Astrocyte of the cerebellum (primary cell): ENCODE measurements around the gene RTKN2.

Source experiments
- DNase-seq: peaks from one replicate; pipeline ENCODE4 v3.0.0-alpha.2; 2011; ENCODE audit warnings: low read depth
- H3K4me3 ChIP-seq: 2 replicates; pipeline ENCODE4 v1.5.1; 2011; ENCODE audit warnings: mild to moderate bottlenecking, low read depth, low read length, moderate library complexity
- CTCF ChIP-seq: IDR thresholded peaks from 2 replicates; pipeline ENCODE4 v1.5.1; 2012; ENCODE audit warnings: low read length, low read depth, moderate library complexity, mild to moderate bottlenecking; ENCODE audit errors: missing control alignments
- in situ Hi-C: cut with HindIII; loops from 2 replicates; pipeline ENCODE4 v1.10.0; 2017; ENCODE audit warnings: low sequenced_read_pairs

Gene RTKN2

GRCh38 chr10:62264126-62264525 is 4.5 kb downstream of the RTKN2 start:
- DNase-seq: no peak
- in situ Hi-C loops: no loop called here
- no peak overlapping the region for H3K4me3 ChIP-seq
- no peak for TF ChIP-seq CTCF

GRCh38 chr10:62261666-62262065 is 7.0 kb downstream of the RTKN2 start:
- TF ChIP-seq CTCF: no peak
- H3K4me3 ChIP-seq: no peak overlapping the region
- no peak for DNase-seq
- in situ Hi-C loops: no loop called here

GRCh38 chr10:62259998-62260397 is 8.6 kb downstream of the RTKN2 start:
- TF ChIP-seq CTCF: no peak
- DNase-seq: no peak
- no peak overlapping the region for H3K4me3 ChIP-seq
- in situ Hi-C loops: no loop called here

- no peak for TF ChIP-seq CTCF
- DNase-seq: no peak
- in situ Hi-C loops: no loop called here
- no peak overlapping the region for H3K4me3 ChIP-seq
These were observed 9.2 kb downstream of the RTKN2 start for GRCh38 chr10:62259456-62259855.

- TF ChIP-seq CTCF: no peak
- DNase-seq: no peak
- in situ Hi-C loops: no loop called here
- H3K4me3 ChIP-seq: no peak overlapping the region
These were observed 9.7 kb downstream of the RTKN2 start for GRCh38 chr10:62258926-62259325.

- no peak for TF ChIP-seq CTCF
- no peak overlapping the region for H3K4me3 ChIP-seq
- in situ Hi-C loops: no loop called here
- DNase-seq: no peak
These were observed 14.9 kb downstream of the RTKN2 start for GRCh38 chr10:62253704-62254103.

- in situ Hi-C loops: no loop called here
- DNase-seq: no peak
These were observed 16.6 kb downstream of the RTKN2 start for GRCh38 chr10:62252051-62252450.

More at GRCh38 chr10:62252051-62252450, 16.6 kb downstream of the RTKN2 start:
- TF ChIP-seq CTCF: no peak
- no peak overlapping the region for H3K4me3 ChIP-seq
